ENCODE results near the gene EIF4E3. TPM values are rescaled to one million over a fixed set of nuclear protein-coding genes. Genes with fewer than 3 reads are reported as not detected.

The EIF4E3 gene
- polyA plus RNA-seq, 3 donors, result 35.6 to 111 (median 58.6) TPM

DNA sequence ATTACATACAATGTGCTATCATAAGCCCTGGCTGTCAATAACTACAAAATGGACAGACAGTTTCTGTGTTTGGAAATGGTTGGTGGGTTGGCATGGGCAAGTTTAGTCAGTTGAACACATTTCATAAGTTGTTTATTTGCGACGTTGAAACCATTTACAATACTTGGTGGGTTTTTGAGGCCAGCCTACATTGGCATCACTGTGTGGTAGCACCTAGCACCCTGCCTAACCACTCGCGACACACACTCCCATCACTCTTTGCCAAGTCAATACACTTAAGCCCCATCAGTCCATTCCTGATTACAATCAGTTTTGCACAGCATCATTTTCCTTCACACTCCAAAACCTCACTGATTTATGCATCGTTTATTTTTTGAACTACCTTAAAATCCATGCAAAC lies 45.9 kb upstream of the EIF4E3 start:
- no peaks in the 10 kb centered on the region for H3K27me3 ChIP-seq (ENCODE audit: control insufficient read depth in 2 of 2, insufficient read depth in 2 of 2, low read length in 2 of 2)
- peaks cover 4% of the 10 kb centered on the region for H4K20me1 ChIP-seq (ENCODE audit: insufficient read depth, low read length)
- no peak overlapping the region for H3K27ac Mint-ChIP-seq
- intact Hi-C loops (cut with micrococcal nuclease), result no loop called here
- H3K27ac ChIP-seq (ENCODE audit: low read depth in 1 of 2, low read length in 2 of 2), result no peak overlapping the region
- no peaks in the 10 kb centered on the region for H3K9me3 ChIP-seq (replicated peaks in 1 of 2; ENCODE audit: control insufficient read depth in 1 of 2, insufficient read depth in 1 of 2, low read length in 2 of 2)
- H3K36me3 Mint-ChIP-seq, result peaks cover 46 to 51% of the 10 kb centered on the region in 2 donors
- H3K4me1 ChIP-seq (ENCODE audit: control insufficient read depth in 1 of 2, insufficient read depth in 2 of 2, low read length in 2 of 2), result no peaks in the 10 kb centered on the region
- no peak overlapping the region for H3K9ac ChIP-seq (ENCODE audit: insufficient read depth, low read length, poor library complexity, severe bottlenecking)
- H3K79me2 ChIP-seq (ENCODE audit: insufficient read depth, low read length), result peaks cover 62% of the 10 kb centered on the region
- H3K36me3 ChIP-seq (replicated peaks in 1 of 2; ENCODE audit: control insufficient read depth in 1 of 2, insufficient read depth in 2 of 2, low read length in 2 of 2), result peaks cover 0 to 53% of the 10 kb centered on the region in 2 donors
- no peak for DNase-seq
- peaks cover under 1 to 3% (median 1%) of the 10 kb centered on the region in 3 donors for H3K27me3 Mint-ChIP-seq (ENCODE audit: low read depth in 3 of 3)
- no peak overlapping the region for H2AFZ ChIP-seq (ENCODE audit: insufficient read depth, low read depth, low read length, poor library complexity, severe bottlenecking)
- no peak overlapping the region for H3K4me3 ChIP-seq (replicated peaks in 1 of 3; ENCODE audit: low read depth in 2 of 3, low read length in 3 of 3)
- no peaks in the 10 kb centered on the region for H3K9me3 Mint-ChIP-seq
- 93% methylated on average over 4 of the region's 5 CpGs for WGBS (ENCODE audit: insufficient coverage)
- TF ChIP-seq CTCF (IDR thresholded peaks at IDR 0.05), result no peak
- H3K4me2 ChIP-seq (replicated peaks; ENCODE audit: extremely low read depth, low read length, poor library complexity, severe bottlenecking), result no peak overlapping the region
- H3K4me1 Mint-ChIP-seq, result peaks cover 21% of the 10 kb centered on the region
- no peak overlapping the region for H3K4me3 Mint-ChIP-seq

DNA sequence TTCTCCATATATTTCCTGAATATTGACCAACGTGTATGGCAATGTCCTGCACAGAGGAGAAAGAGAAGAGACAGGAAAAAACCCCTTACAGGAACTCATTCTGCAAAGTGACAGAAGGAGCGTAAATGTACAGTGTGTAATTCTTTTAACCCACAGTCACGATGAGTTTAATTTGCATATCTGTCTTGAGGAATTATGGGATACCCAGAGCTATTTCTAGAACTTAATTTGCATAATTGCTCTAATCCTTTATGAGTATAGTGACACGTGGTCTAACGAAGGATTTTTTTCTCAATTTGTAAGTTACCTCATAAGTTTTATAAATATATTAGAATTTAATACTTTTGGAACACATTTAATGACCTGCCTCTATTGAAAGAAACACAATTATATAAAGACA lies 38.2 kb upstream of the EIF4E3 start:
- peaks cover 22% of the 10 kb centered on the region for H3K4me1 Mint-ChIP-seq
- Histone ChIP-seq H3K27me3 (ENCODE audit: control insufficient read depth in 2 of 2, insufficient read depth in 2 of 2, low read length in 2 of 2) (no peaks in the 10 kb centered on the region), H3K4me1 (ENCODE audit: control insufficient read depth in 1 of 2, insufficient read depth in 2 of 2, low read length in 2 of 2) (peaks cover 9 to 19% of the 10 kb centered on the region in 2 donors), H3K36me3 (replicated peaks in 1 of 2; ENCODE audit: control insufficient read depth in 1 of 2, insufficient read depth in 2 of 2, low read length in 2 of 2) (peaks cover 0 to 4% of the 10 kb centered on the region in 2 donors), H3K79me2 (ENCODE audit: insufficient read depth, low read length) (peaks cover 5% of the 10 kb centered on the region), H3K9ac (ENCODE audit: insufficient read depth, low read length, poor library complexity, severe bottlenecking) (no peak overlapping the region), H3K4me3 (replicated peaks in 1 of 3; ENCODE audit: low read depth in 2 of 3, low read length in 3 of 3) (no peak overlapping the region), H3K9me3 (replicated peaks in 1 of 2; ENCODE audit: control insufficient read depth in 1 of 2, insufficient read depth in 1 of 2, low read length in 2 of 2) (no peaks in the 10 kb centered on the region), H3K27ac (ENCODE audit: low read depth in 1 of 2, low read length in 2 of 2) (no peak overlapping the region), H3K4me2 (replicated peaks; ENCODE audit: extremely low read depth, low read length, poor library complexity, severe bottlenecking) (no peak overlapping the region), H4K20me1 (ENCODE audit: insufficient read depth, low read length) (no peaks in the 10 kb centered on the region), H2AFZ (ENCODE audit: insufficient read depth, low read depth, low read length, poor library complexity, severe bottlenecking) (no peak overlapping the region)
- H3K27ac Mint-ChIP-seq, result no peak overlapping the region
- H3K36me3 Mint-ChIP-seq, result peaks cover 13 to 19% of the 10 kb centered on the region in 2 donors
- DNase-seq, result no peak
- H3K9me3 Mint-ChIP-seq, result no peaks in the 10 kb centered on the region
- no peak overlapping the region for H3K4me3 Mint-ChIP-seq
- no CpG with 5 or more reads among the region's 5 CpGs for WGBS (ENCODE audit: insufficient coverage)
- H3K27me3 Mint-ChIP-seq (ENCODE audit: low read depth in 3 of 3), result peaks cover 0 to 7% (median 2%) of the 10 kb centered on the region in 3 donors
- intact Hi-C loops (cut with micrococcal nuclease), result no loop called here
- TF ChIP-seq CTCF (IDR thresholded peaks at IDR 0.05), result no peak
